Measurements from ENCODE around the gene ASTL.
A peak's percentile ranks its signal among the peaks of the same experiment; 100 is the strongest.
"Not testable (repeated sequence)": the region's sequence is repeated elsewhere in the genome, so short reads cannot be mapped to it uniquely, and the experiment has no call there.

The ASTL gene

DNA sequence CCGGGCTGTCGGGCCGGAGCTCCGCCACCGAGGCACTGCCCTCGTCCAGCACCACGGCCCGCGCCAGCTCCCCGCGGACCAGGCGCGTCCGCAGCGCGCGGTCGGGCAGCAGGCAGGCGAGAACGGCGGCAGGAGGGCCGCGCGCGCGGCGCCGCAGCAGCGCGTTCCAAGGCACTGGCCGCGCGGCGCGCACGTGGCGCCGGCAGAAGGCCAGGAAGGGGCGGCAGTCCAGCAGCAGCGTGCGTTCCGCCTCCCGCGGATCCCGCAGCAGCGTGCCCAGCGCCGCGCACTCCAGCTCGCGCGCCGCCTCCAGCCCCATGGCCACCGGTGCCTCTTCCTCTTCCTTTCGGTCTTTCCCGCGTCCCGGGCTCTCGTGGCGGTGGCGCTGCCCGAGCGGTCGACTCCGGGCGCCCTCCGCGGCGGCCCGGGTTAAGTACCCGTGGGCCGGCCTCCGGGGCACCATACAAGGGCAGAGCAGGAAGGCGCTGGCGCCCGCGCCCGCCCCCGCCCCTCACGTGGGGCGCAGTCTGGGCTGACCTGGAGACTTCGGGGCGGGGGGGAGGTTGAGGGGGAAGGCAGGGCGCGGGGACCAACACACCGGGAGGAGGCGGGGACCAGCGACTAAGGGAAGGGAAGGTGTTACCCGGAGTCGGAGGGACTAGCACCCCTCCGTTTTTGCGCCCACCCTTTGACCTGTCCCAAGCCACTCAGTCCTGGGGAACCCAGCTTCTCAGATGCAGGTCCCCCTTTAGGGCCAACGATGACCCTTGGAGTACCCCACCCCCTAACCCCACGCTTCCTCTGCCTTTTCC, 6.9 kb upstream of the ASTL start, which contains the start of gene DUSP2:
TSS of gene DUSP2 (minus strand) at position 405 of the 812 bp plus-strand sequence. CDS start at position 319, 86 bp downstream.
- peak; percentile 82 for DNase-seq

GRCh38 chr2:96144481-96145035, 6.3 kb upstream of the ASTL start:
- DNase-seq = peak; percentile 34

DNA sequence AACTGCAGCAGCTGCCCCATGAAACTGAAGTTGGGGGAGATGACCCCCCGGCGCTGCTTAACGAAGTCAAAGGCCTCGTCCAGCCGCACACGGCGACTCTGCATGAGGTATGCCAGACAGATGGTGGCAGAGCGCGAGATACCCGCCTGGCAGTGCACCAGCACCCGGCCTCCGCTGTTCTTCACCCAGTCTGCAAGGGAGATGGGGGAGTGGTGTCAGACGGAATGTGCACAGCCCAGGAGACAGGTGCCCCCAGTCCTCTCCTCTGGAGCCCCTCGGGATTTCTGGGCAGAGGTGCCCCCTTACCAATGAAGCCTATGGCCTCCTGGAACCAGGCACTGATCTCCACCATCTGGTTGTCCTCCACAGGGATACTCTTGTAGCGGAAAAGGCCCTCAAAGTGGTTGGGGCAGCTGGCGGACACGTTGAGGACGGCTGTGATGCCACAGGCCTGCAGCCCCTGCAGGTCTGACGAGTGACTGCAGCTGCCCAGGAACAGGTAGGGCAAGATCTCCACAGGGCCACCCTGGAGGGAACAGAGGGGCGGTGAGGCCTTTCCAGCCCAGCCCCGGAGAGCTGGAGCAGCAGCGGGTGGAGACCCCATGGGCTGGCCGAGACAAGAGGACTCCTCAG, 5.7 kb upstream of the ASTL start:
- DNase-seq = no peak

DNA sequence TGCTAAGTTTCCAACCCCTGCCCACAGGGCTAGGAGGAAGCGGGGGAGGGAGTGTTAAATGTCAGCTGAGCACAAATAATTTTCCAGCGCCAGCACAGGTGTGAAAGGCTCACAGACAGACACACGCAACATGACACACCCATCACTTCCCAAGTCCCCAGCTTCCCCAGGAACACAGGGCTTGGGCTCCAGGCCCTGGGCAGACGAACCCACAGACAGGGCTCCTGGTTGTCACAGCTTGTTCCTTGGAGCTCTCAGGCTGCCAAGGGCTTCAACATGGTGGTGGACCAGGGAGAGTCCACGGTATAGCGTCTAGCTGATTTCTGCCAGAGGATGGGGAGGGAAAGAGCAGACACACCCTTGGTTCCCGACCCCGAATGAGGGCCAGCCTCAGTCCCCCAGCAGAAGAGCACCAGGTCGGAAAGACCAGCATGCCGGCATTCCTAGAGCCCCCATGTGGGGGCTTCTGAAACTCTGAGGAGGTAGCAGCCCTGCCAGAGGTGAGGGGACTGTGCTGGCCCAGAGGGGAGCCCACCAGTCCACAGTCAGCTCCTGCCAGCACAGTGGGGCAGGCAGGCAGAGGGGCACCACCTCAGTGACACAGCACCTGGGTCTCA, 5.0 kb upstream of the ASTL start:
- DNase-seq = no peak

- DNase-seq = no peak
These were observed 4.2 kb upstream of the ASTL start for GRCh38 chr2:96142217-96143113.

GRCh38 chr2:96141624-96141967, 3.3 kb upstream of the ASTL start:
- not testable (repeated sequence) for DNase-seq

GRCh38 chr2:96140941-96141623, 2.8 kb upstream of the ASTL start:
- DNase-seq = no peak

DNA sequence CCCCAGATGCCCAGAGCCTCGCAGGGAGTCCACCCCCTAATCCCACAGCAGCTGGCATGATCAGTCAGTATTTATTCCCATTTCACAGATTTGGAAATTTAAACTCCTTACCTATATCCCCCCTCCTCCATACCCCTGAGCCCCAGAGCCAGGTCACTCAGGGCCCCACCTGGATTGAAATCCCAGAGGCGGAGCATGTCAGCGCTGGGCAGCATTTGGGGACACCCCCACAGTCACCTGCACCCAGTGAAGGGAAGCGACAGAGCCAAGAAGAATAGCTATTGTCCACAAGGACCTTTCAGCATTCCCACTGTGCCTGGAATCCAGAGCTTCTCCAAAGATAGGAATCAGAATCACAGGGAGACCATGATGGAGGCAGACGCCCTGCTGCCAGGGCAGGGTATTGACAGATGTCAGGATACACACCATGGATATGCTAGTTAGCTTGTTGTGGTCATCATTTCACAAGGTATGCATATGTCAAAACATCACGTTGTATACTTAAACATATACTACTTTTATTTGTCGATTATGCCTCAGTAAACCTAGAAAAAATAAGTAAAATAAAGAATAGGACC, 968 bp upstream of the ASTL start:
- no peak for DNase-seq

GRCh38 chr2:96137321-96138178, 752 bp downstream of the ASTL start:
- DNase-seq = no peak

DNA sequence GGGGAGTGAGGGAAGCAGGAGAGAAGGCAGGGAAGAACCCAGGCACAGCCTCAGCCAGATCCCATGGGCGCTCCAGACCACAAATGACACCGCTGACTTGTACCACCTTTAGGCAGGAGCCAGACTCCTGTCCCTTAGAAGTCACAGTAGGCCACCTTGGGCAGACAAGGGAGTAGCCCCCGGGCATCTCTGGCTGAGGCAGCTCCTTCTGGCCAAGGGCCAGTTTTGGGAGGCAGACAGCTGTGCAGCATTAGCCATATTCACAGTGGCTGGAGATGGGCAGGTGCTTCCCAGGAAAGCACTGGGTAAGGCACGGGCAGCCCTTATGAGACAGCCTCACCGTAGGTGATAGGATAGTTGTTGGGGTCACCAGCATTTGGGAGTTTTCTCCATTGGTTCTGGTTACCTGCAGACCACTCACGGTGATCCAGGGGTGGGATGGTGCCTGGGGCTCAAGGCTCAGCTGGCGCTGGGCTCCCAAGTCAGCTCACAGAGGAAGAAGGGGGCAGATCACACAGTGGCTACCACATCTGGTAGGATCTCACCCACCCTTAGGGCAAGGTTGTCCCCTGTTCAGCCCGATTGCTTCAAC, 2.1 kb downstream of the ASTL start:
- DNase-seq = no peak

DNA sequence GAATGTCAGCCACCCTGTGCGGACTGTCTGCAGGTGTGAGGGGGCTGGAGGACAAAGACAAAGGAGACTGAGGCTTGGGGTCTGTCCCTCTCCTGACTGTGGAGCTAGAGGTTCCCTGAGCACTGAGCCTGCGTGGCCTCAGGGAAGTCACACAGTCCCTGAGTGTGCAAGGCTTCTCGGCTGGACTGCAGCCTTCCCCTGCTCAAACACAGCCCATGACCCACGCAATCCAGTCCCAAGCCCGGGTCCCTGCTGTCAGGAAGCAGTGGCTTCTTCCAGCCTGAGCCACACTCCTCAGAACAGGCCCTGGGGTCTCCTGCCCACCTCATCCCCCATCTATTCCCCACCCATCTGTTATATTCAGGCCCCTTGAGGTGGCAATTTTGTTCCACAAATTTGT, 2.7 kb downstream of the ASTL start:
- no peak for DNase-seq

- no peak for DNase-seq
These were observed 3.1 kb downstream of the ASTL start for GRCh38 chr2:96135171-96135570.

DNA sequence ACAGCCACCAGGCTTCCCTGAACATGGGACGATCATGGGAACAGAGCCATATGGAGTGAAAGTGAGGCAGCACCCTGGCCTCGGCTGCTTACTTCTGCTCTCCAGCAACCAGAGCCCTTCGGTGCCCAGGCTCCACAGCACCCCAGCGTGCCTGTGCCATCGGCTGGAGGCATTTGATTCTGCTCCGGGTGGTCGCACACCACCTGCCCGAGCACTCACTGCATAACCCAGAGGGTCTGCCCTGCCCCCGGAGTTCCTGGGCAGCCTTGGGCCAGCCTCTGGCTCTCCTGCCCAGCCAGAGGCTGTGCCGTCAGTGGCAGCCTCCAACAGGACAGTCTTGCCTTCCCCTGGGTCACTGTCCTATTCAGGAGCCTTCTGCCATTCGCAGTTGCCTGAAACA, 3.9 kb downstream of the ASTL start:
- DNase-seq = no peak

DNA sequence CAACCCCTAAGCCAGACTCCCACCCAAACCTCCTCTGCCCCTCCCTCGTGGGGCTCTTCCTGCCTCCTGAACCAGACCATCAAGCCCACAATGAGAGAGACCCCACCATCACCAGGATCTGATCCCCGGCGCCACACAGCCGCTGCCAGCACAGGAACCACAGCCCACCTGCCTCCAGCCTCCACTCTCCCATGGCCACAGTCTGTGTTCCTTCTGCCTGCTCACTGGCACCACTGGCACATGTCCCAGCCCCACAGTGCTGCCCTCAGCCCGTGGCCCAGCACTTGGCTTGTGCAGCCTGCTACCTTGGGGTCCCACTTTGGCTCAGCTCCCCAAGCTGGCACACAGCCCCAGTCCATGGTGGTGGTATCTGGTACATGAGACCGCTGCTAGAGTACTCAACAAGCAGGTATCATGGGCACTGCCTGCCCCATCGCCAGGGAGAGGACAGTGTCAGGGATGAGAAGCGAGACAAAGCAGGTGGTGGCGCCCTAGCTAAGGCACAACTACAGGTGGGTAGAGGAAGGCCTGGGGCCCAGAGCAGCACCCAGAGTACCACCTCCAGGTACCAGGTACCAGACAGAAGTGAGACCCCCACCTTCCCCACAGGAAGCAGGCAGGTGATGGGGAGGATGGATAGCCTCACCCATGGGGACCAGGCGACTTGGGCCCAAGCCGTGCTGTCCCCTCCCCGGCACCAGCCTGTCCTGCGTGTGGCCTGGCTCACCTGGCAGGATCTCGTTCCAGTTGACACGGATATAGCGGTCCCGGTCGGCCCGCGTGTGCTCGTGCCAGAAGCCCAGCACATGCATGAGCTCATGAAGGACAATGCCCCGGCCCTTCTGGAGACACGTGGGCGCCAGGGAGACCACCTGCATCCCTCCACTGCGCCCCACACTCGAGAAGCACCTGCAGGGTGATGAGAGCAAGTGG, 6.2 kb downstream of the ASTL start:
- no peak for DNase-seq

DNA sequence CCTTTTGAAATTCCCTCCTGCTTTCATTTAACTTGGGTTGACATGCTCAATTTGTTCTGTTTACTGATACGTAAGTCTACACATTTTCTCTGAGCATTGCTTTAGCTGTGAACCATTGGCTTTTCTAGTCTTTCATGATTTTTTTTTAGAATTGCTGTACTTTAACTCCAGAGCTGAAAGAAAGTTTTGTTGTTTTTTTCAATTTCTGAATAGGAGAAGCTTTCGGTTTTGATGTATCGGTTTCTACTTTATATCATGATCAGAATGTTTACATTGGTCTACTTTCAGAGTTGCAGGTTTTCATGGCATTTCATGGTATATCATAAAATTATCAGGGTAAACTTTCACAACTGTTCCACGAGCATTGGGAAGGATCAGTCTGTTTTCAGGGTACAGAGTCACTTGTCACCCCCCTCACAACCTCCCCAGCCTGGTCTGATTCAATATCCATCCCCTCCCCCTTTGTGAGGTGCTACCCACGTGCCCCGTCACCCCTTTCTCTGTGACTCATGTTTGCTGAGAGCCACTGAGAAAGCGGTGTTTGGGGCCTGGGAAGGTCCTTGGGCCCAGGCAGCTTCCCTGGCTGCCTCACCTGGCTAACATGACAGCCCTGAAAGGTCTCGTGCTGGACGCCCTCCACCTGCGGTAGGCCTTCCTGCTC, 7.0 kb downstream of the ASTL start:
- DNase-seq = no peak

- no peak for DNase-seq
These were observed 7.8 kb downstream of the ASTL start for GRCh38 chr2:96130483-96130882.

DNA sequence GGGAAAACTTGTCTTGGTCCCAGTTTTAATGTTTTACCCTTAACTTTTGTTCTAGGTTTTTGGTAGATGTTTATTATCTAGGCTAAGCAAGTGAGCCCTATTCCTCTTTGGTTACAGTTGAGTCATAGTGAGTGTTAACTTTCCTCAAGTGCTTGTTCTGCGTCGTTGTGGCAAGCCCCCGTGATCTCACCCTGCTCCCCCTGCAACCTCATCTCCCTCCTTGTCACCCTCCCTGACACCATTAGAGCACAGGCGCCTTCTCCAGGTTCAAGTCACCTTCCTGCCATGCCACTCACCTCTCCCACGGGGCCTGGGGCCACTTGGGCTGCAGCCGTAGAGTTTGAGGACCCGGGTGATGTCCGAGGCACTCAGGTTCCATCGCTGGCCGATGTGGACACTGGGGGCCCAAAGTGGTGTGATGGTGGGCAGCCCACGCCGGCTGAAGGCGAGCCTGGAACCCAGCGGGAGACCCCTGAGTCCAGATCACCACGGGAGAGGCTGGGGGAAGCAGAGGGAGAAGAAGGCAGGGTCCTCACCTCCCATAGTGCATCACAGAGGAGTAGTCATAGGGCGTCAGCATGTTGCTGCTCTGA, 8.7 kb downstream of the ASTL start:
- no peak for DNase-seq

- no peak for DNase-seq
These were observed 9.8 kb downstream of the ASTL start for GRCh38 chr2:96128456-96128855.
